Caco-2 (cell line): ENCODE measurements around the gene DDHD1. TPM values are rescaled to one million over a fixed set of nuclear protein-coding genes. Genes with fewer than 3 reads are reported as not detected.

ENCODE experiments used
- BruUV-seq: library from RNA; stranded (reverse); fragments of 400-500 nt; replicated peaks from 2 replicates; lab custom pipeline; 2021; lab: Mats Ljungman, UMichigan
- CTCF ChIA-PET: fragments of 300-600 bp; sonication (Branson Sonifier 250); formaldehyde crosslinking; loops from one replicate; lab custom pipeline; 2022; ENCODE audit warnings: antibody characterized with exemption; lab: Charles Lee
- POLR2A ChIA-PET: fragments of 300-600 bp; sonication (Branson Sonifier 250); formaldehyde crosslinking; loops from one replicate; lab custom pipeline; 2022; ENCODE audit warnings: antibody characterized with exemption; lab: Charles Lee
- DNase-seq, 2 experiments: peaks; one replicate each; pipeline versions ENCODE4 v3.0.0 to v3.0.0-alpha.2; 2020 to 2022
- H3K27me3 ChIP-seq: replicated peaks from 2 replicates; pipeline ENCODE4 v1.6.0; 2011; ENCODE audit warnings: low read length; ENCODE audit not compliant: control insufficient read depth, insufficient read depth
- H3K36me3 ChIP-seq: 2 replicates; pipeline ENCODE4 v1.5.1; 2011; ENCODE audit warnings: low read length; ENCODE audit not compliant: control insufficient read depth, insufficient read depth
- H3K4me1 ChIP-seq: fragments of 250-450 bp; sonication (Bioruptor Pico); 2 replicates; pipeline ENCODE4 v1.5.1; 2020; ENCODE audit warnings: mild to moderate bottlenecking
- H3K4me3 ChIP-seq: 2 replicates; pipeline ENCODE4 v1.5.1; 2011; ENCODE audit warnings: low read depth, mild to moderate bottlenecking, control low read depth, low read length
- H3K9me3 ChIP-seq: fragments of 250-450 bp; sonication (Bioruptor Pico); 2 replicates; pipeline ENCODE4 v1.5.1; 2020; ENCODE audit warnings: mild to moderate bottlenecking, moderate library complexity
- H3K27ac Mint-ChIP-seq: one replicate; pipeline ENCODE4 v1.8.0; 2022; ENCODE audit warnings: mixed read lengths; ENCODE audit not compliant: unreplicated experiment
- H3K27me3 Mint-ChIP-seq: one replicate; pipeline ENCODE4 v1.8.0; 2022; ENCODE audit warnings: mixed read lengths; ENCODE audit not compliant: insufficient read depth, unreplicated experiment
- H3K36me3 Mint-ChIP-seq: one replicate; pipeline ENCODE4 v1.8.0; 2022; ENCODE audit warnings: mild to moderate bottlenecking, mixed read lengths; ENCODE audit not compliant: insufficient read depth, unreplicated experiment
- H3K4me1 Mint-ChIP-seq: one replicate; pipeline ENCODE4 v1.8.0; 2022; ENCODE audit warnings: low read depth, mixed read lengths; ENCODE audit not compliant: unreplicated experiment
- H3K4me3 Mint-ChIP-seq: one replicate; pipeline ENCODE4 v1.8.0; 2022; ENCODE audit warnings: mild to moderate bottlenecking, moderate library complexity, mixed read lengths; ENCODE audit not compliant: unreplicated experiment
- H3K9me3 Mint-ChIP-seq: one replicate; pipeline ENCODE4 v1.8.0; 2022; ENCODE audit warnings: mixed read lengths; ENCODE audit not compliant: unreplicated experiment
- intact Hi-C: fragments of 100-400 bp; cut with micrococcal nuclease; formaldehyde crosslinking; loops from one replicate; pipeline ENCODE4 v1.10.0; 2022; ENCODE audit not compliant: unreplicated experiment
- total RNA-seq: library from RNA; stranded (reverse); gene quantifications from 2 replicates; pipeline ENCODE4 v1.2.3, GENCODE V29; 2022
- TF ChIP-seq, protein P1 (sequence below), 2 experiments: fragments of 200-600 bp in 1 of 2; IDR thresholded peaks; 1 replicate in 1 of 2; 2 replicates in 1 of 2; pipeline versions ENCODE4 v1.5.1 to v1.8.0; 2011 to 2022; ENCODE audit warnings: antibody characterized with exemption in 1 of 2, control low read depth in 1 of 2, inconsistent platforms in 1 of 2, low read depth in 1 of 2, low read length in 1 of 2, mild to moderate bottlenecking in 1 of 2, moderate library complexity in 1 of 2; ENCODE audit not compliant: insufficient read depth in 1 of 2, severe bottlenecking in 1 of 2, unreplicated experiment in 1 of 2

Gene DDHD1
- total RNA-seq, 1 experiment from 2014 or later: 8.8 TPM

DNA sequence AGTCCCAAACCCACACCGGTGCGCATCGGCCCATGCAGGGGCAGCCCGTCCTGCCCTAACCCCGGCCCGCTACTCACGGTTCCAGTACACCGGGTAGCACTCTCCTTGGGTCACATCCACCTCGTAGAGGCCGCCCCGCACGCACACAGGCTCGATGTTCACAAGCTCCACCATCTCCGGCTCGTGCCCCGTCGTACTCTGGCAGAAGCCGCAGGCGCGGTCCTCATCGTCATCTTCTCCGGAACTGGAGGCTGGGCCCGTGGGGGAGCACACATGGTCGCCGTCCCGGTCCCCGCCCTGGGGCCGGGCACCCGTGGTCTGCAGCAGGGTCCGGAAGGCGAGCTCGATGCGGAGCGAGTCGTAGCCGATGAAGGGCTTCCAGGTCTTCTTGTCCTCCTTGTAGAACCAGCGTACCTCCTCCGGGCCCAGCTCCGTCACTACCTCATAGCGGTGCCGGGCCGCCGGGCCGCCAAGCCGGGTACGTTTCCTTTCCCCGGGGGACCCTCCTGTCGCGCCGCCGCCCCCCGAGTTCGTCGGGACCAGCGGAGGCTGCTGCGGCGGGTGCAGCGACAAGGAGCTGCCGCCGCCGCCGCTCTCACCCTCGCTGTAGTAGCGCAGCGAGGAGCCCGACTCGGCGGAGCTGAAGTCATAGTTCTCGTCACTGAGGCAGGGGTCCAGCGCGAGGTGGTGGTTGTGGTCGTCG is 788 bp downstream of the DDHD1 start:
- Mint-ChIP-seq H3K27ac (peak overlapping the region; percentile 61), H3K4me3 (peak overlapping the region; percentile 98), H3K27me3 (no peaks in the 10 kb centered on the region), H3K36me3 (no peaks in the 10 kb centered on the region), H3K4me1 (peaks cover 19% of the 10 kb centered on the region), H3K9me3 (no peaks in the 10 kb centered on the region)
- Histone ChIP-seq H3K27me3 (no peaks in the 10 kb centered on the region), H3K4me3 (peak overlapping the region; percentile 73), H3K9me3 (no peaks in the 10 kb centered on the region), H3K4me1 (peaks cover 4% of the 10 kb centered on the region; the same call in 1 of the 2 replicates), H3K36me3 (no peaks in the 10 kb centered on the region)
- CTCF ChIA-PET: interaction anchor here (0.7 to 1.4 kb wide), 2 partner anchors 65 to 131 kb away, joined by 3 to 7 read pairs; no protein-coding TSS in a partner anchor
- POLR2A ChIA-PET: interaction anchor here (0.5 to 1.0 kb wide), 2 partner anchors 42 to 201 kb away, joined by 3 read pairs; no protein-coding TSS in a partner anchor
- DNase-seq: peak in 1 of 2 experiments; percentile 40
- intact Hi-C loops: no loop called here
- BruUV-seq: no TSS peak
- TF ChIP-seq, protein P1, sequence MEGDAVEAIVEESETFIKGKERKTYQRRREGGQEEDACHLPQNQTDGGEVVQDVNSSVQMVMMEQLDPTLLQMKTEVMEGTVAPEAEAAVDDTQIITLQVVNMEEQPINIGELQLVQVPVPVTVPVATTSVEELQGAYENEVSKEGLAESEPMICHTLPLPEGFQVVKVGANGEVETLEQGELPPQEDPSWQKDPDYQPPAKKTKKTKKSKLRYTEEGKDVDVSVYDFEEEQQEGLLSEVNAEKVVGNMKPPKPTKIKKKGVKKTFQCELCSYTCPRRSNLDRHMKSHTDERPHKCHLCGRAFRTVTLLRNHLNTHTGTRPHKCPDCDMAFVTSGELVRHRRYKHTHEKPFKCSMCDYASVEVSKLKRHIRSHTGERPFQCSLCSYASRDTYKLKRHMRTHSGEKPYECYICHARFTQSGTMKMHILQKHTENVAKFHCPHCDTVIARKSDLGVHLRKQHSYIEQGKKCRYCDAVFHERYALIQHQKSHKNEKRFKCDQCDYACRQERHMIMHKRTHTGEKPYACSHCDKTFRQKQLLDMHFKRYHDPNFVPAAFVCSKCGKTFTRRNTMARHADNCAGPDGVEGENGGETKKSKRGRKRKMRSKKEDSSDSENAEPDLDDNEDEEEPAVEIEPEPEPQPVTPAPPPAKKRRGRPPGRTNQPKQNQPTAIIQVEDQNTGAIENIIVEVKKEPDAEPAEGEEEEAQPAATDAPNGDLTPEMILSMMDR (IDR thresholded peaks at IDR 0.05; ENCODE audit: insufficient read depth in 1 of 2, low read depth in 1 of 2, low read length in 1 of 2, severe bottlenecking in 1 of 2, unreplicated experiment in 1 of 2): no peak

DNA sequence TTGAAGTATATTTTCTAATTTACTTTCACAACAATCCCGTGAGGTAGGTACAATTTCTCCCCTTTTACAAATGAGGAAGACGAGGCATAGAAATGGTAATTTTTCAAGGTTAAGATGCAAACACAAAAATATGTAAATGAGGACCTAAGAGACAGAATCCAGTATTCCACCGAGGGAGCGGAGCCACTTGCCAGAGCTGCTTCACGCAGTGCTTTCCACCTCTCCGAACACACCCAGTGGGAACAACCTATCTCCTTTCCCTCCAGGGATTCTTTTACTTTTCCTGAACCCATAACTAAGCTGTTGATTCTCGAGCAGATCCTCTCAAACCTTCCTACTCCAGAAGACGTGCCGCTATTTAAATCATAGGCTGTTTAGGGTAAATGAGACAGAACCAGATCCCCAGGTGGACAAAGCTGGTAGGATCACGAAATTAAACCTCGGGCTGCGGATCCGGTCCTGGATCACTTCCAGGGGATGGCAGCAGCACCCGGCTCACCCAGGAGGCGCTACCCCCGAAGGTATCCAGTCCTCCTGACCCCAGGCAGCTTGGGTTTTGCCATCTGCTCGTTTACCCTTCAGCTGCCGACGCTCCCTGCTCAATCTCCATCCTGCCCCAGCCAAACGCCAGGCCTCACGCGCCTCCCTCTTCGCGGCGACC is 1.5 kb downstream of the DDHD1 start:
- H3K27ac Mint-ChIP-seq: peak overlapping the region; percentile 61
- no peaks in the 10 kb centered on the region for H3K36me3 Mint-ChIP-seq
- TF ChIP-seq, protein P1 (IDR thresholded peaks at IDR 0.05; ENCODE audit: insufficient read depth in 1 of 2, low read depth in 1 of 2, low read length in 1 of 2, severe bottlenecking in 1 of 2, unreplicated experiment in 1 of 2): peak in 1 of 2 experiments; percentile 0
- H3K36me3 ChIP-seq: no peaks in the 10 kb centered on the region
- no peaks in the 10 kb centered on the region for H3K9me3 Mint-ChIP-seq
- ChIA-PET CTCF (interaction anchor here (0.7 to 1.4 kb wide), 2 partner anchors 66 to 130 kb away, joined by 3 to 7 read pairs; no protein-coding TSS in a partner anchor), POLR2A (interaction anchor here (0.5 kb wide), 1 partner anchor 43 kb away, joined by 3 read pairs; no protein-coding TSS in a partner anchor)
- TSS peak; percentile 21 for BruUV-seq
- intact Hi-C loops: no loop called here
- peak overlapping the region; percentile 73 for H3K4me3 ChIP-seq
- H3K4me3 Mint-ChIP-seq: peak overlapping the region; percentile 98
- H3K4me1 ChIP-seq: peaks cover 4% of the 10 kb centered on the region; the same call in 1 of the 2 replicates
- peaks cover 19% of the 10 kb centered on the region for H3K4me1 Mint-ChIP-seq
- H3K27me3 ChIP-seq: no peaks in the 10 kb centered on the region
- H3K27me3 Mint-ChIP-seq: no peaks in the 10 kb centered on the region
- no peaks in the 10 kb centered on the region for H3K9me3 ChIP-seq
- peak; percentile 44 to 57 for DNase-seq

DNA sequence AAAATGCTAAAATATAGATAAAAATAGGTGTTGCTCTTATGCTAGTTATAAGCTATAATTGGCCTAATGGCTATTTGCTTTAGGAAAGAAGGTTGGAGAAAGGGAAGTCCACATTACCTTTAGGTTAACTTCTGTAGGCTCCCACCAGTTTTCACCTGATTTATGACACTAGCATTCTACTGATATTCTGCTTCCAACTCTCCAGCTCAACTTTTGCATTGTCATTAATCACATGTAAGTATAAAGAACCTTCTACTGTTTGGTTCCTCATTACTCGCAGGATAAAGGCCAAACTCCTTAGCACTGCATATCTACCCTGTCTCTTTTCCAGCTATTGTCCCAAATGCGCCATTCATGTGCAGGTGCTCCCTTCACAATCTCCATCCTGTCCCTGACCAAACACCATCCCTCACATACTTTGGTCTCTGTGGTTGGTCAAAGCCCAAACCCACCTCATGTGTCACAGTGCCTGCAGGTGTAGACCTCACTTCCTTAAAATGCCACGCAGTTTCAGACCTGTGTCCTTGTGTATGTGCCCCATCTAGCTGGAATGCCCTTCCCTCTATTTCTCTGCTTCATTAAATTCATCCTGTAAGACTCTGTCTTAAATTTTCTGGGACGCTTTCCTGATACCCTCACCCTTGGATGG is 3.3 kb downstream of the DDHD1 start:
- CTCF ChIA-PET: no interaction called here
- Histone ChIP-seq H3K4me1 (peaks cover 4% of the 10 kb centered on the region; the same call in 1 of the 2 replicates), H3K36me3 (no peaks in the 10 kb centered on the region), H3K9me3 (no peaks in the 10 kb centered on the region), H3K4me3 (no peak overlapping the region), H3K27me3 (no peaks in the 10 kb centered on the region)
- TF ChIP-seq, protein P1 (IDR thresholded peaks at IDR 0.05; ENCODE audit: insufficient read depth in 1 of 2, low read depth in 1 of 2, low read length in 1 of 2, severe bottlenecking in 1 of 2, unreplicated experiment in 1 of 2): no peak
- Mint-ChIP-seq H3K27ac (no peak overlapping the region), H3K4me1 (peaks cover 19% of the 10 kb centered on the region), H3K9me3 (no peaks in the 10 kb centered on the region), H3K27me3 (no peaks in the 10 kb centered on the region), H3K4me3 (no peak overlapping the region), H3K36me3 (no peaks in the 10 kb centered on the region)
- POLR2A ChIA-PET: no interaction called here
- no TSS peak for BruUV-seq
- intact Hi-C loops: no loop called here
- no peak for DNase-seq
